ENCODE measurements around the gene PPIP5K2. TPM values are rescaled to one million over a fixed set of nuclear protein-coding genes. Genes with fewer than 3 reads are reported as not detected.
"Not testable (repeated sequence)": the region's sequence is repeated elsewhere in the genome, so short reads cannot be mapped to it uniquely, and the experiment has no call there.

PPIP5K2 gene
- polyA plus RNA-seq, 3 donors, result 23.1 to 66.0 (median 41.1) TPM

DNA sequence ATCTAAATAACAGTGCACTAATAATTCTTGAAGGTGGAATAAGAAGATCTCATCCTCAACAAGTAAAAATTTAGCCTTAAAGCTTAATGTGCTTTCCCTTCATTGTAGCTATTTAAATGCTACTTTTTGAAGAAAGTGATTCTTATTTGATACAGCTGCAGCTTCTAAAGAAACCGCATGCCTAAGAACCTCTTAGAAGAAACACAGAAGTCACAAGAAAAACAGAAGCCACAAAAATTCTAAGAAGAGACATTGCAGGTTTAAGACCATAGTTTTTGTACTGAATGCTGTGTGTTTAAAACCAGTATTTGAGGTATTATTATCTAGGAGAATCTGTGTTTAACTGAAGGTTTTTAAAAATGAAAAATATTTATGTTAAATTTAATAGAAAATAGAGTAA, 68.3 kb downstream of the PPIP5K2 start:
- WGBS (ENCODE audit: insufficient coverage), result no CpG with 5 or more reads among the region's 1 CpG
- H3K27ac ChIP-seq (ENCODE audit: low read depth in 1 of 2, low read length in 2 of 2), result no peak overlapping the region
- H3K4me3 ChIP-seq (replicated peaks in 1 of 3; ENCODE audit: low read depth in 2 of 3, low read length in 3 of 3), result no peak overlapping the region
- DNase-seq, result no peak
- Mint-ChIP-seq H3K4me3 (no peak overlapping the region), H3K36me3 (peaks cover 59 to 67% of the 10 kb centered on the region in 2 donors), H3K27ac (no peak overlapping the region), H3K9me3 (no peaks in the 10 kb centered on the region), H3K4me1 (no peaks in the 10 kb centered on the region), H3K27me3 (ENCODE audit: low read depth in 3 of 3) (peaks cover 0 to 1% (median 0%) of the 10 kb centered on the region in 3 donors)
- no peak overlapping the region for H2AFZ ChIP-seq (ENCODE audit: insufficient read depth, low read depth, low read length, poor library complexity, severe bottlenecking)
- intact Hi-C loops (cut with micrococcal nuclease), result no loop called here
- no peak for TF ChIP-seq CTCF (IDR thresholded peaks at IDR 0.05)
- no peaks in the 10 kb centered on the region for H4K20me1 ChIP-seq (ENCODE audit: insufficient read depth, low read length)
- no peak overlapping the region for H3K4me2 ChIP-seq (replicated peaks; ENCODE audit: extremely low read depth, low read length, poor library complexity, severe bottlenecking)
- H3K9me3 ChIP-seq (replicated peaks in 1 of 2; ENCODE audit: control insufficient read depth in 1 of 2, insufficient read depth in 1 of 2, low read length in 2 of 2), result no peaks in the 10 kb centered on the region
- H3K79me2 ChIP-seq (ENCODE audit: insufficient read depth, low read length), result no peaks in the 10 kb centered on the region
- H3K4me1 ChIP-seq (ENCODE audit: control insufficient read depth in 1 of 2, insufficient read depth in 2 of 2, low read length in 2 of 2), result no peaks in the 10 kb centered on the region
- H3K9ac ChIP-seq (ENCODE audit: insufficient read depth, low read length, poor library complexity, severe bottlenecking), result no peak overlapping the region
- no peaks in the 10 kb centered on the region for H3K27me3 ChIP-seq (ENCODE audit: control insufficient read depth in 2 of 2, insufficient read depth in 2 of 2, low read length in 2 of 2)
- H3K36me3 ChIP-seq (replicated peaks in 1 of 2; ENCODE audit: control insufficient read depth in 1 of 2, insufficient read depth in 2 of 2, low read length in 2 of 2), result peaks cover 83 to 94% of the 10 kb centered on the region in 2 donors

GRCh38 chr5:103203226-103203625, 83.1 kb downstream of the PPIP5K2 start:
- no peak overlapping the region for H2AFZ ChIP-seq (ENCODE audit: insufficient read depth, low read depth, low read length, poor library complexity, severe bottlenecking)
- no peak overlapping the region for H3K9ac ChIP-seq (ENCODE audit: insufficient read depth, low read length, poor library complexity, severe bottlenecking)
- H3K4me1 ChIP-seq (ENCODE audit: control insufficient read depth in 1 of 2, insufficient read depth in 2 of 2, low read length in 2 of 2), result peaks cover 6 to 7% of the 10 kb centered on the region in 2 donors
- Mint-ChIP-seq H3K27ac (no peak overlapping the region), H3K36me3 (peaks cover 62 to 67% of the 10 kb centered on the region in 2 donors), H3K9me3 (no peaks in the 10 kb centered on the region), H3K4me3 (no peak overlapping the region), H3K4me1 (peaks cover 12% of the 10 kb centered on the region), H3K27me3 (ENCODE audit: low read depth in 3 of 3) (no peaks in the 10 kb centered on the region)
- H3K36me3 ChIP-seq (replicated peaks in 1 of 2; ENCODE audit: control insufficient read depth in 1 of 2, insufficient read depth in 2 of 2, low read length in 2 of 2), result peaks cover 43 to 75% of the 10 kb centered on the region in 2 donors
- H3K79me2 ChIP-seq (ENCODE audit: insufficient read depth, low read length), result no peaks in the 10 kb centered on the region
- no peak overlapping the region for H3K4me2 ChIP-seq (replicated peaks; ENCODE audit: extremely low read depth, low read length, poor library complexity, severe bottlenecking)
- H3K9me3 ChIP-seq (replicated peaks in 1 of 2; ENCODE audit: control insufficient read depth in 1 of 2, insufficient read depth in 1 of 2, low read length in 2 of 2), result no peaks in the 10 kb centered on the region
- intact Hi-C loops (cut with micrococcal nuclease), result no loop called here
- no peak overlapping the region for H3K4me3 ChIP-seq (replicated peaks in 1 of 3; ENCODE audit: low read depth in 2 of 3, low read length in 3 of 3)
- TF ChIP-seq CTCF (IDR thresholded peaks at IDR 0.05), result no peak
- no peak for DNase-seq
- H3K27ac ChIP-seq (ENCODE audit: low read depth in 1 of 2, low read length in 2 of 2), result no peak overlapping the region
- no peaks in the 10 kb centered on the region for H4K20me1 ChIP-seq (ENCODE audit: insufficient read depth, low read length)
- no peaks in the 10 kb centered on the region for H3K27me3 ChIP-seq (ENCODE audit: control insufficient read depth in 2 of 2, insufficient read depth in 2 of 2, low read length in 2 of 2)

DNA sequence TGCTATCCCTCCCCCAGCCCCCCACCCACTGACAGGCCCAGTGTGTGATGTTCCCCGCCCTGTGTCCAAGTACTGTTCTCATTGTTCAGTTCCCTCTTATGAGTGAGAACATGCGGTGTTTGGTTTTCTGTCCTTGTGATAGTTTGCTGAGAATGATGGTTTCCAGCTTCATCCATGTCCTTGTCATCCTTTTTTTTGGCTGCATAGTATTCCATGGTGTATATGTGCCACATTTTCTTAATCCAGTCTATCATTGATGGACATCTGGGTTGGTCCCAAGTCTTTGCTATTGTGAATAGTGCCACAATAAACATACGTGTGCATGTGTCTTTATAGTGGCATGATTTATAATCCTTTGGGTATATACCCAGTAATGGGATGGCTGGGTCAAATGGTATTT, 84.9 kb downstream of the PPIP5K2 start:
- intact Hi-C loops (cut with micrococcal nuclease); H4K20me1 ChIP-seq (ENCODE audit: insufficient read depth, low read length); H3K27me3 Mint-ChIP-seq (ENCODE audit: low read depth in 3 of 3); H3K4me2 ChIP-seq (replicated peaks; ENCODE audit: extremely low read depth, low read length, poor library complexity, severe bottlenecking); H3K4me1 ChIP-seq (ENCODE audit: control insufficient read depth in 1 of 2, insufficient read depth in 2 of 2, low read length in 2 of 2); H3K9ac ChIP-seq (ENCODE audit: insufficient read depth, low read length, poor library complexity, severe bottlenecking); H2AFZ ChIP-seq (ENCODE audit: insufficient read depth, low read depth, low read length, poor library complexity, severe bottlenecking); H3K9me3 ChIP-seq (replicated peaks in 1 of 2; ENCODE audit: control insufficient read depth in 1 of 2, insufficient read depth in 1 of 2, low read length in 2 of 2); H3K4me3 Mint-ChIP-seq; H3K9me3 Mint-ChIP-seq; H3K27me3 ChIP-seq (ENCODE audit: control insufficient read depth in 2 of 2, insufficient read depth in 2 of 2, low read length in 2 of 2); H3K4me3 ChIP-seq (replicated peaks in 1 of 3; ENCODE audit: low read depth in 2 of 3, low read length in 3 of 3); H3K79me2 ChIP-seq (ENCODE audit: insufficient read depth, low read length); H3K27ac Mint-ChIP-seq; DNase-seq; H3K27ac ChIP-seq (ENCODE audit: low read depth in 1 of 2, low read length in 2 of 2): not testable (repeated sequence)
- H3K36me3 ChIP-seq (replicated peaks in 1 of 2; ENCODE audit: control insufficient read depth in 1 of 2, insufficient read depth in 2 of 2, low read length in 2 of 2), result peaks cover 36 to 59% of the 10 kb centered on the region in 2 donors
- peaks cover 12% of the 10 kb centered on the region for H3K4me1 Mint-ChIP-seq
- no CpG with 5 or more reads among the region's 3 CpGs for WGBS (ENCODE audit: insufficient coverage)
- peaks cover 49 to 67% of the 10 kb centered on the region in 2 donors for H3K36me3 Mint-ChIP-seq
